Trophoblast cell (in vitro differentiated cells and primary cell): ENCODE measurements around the gene CARD16.

Source experiments
- DNase-seq, 2 donors: peaks; one replicate each; pipeline ENCODE4 v3.0.0-alpha.2; 2016
- H2AFZ ChIP-seq: 2 replicates; pipeline ENCODE4 v1.6.1; 2013; ENCODE audit warnings: low read length, moderate library complexity, mild to moderate bottlenecking; ENCODE audit not compliant: insufficient read depth, poor library complexity
- H2AK5ac ChIP-seq: 2 replicates; pipeline ENCODE4 v1.6.1; 2013; ENCODE audit warnings: mild to moderate bottlenecking, low read length
- H2BK120ac ChIP-seq: 2 replicates; pipeline ENCODE4 v1.6.1; 2013; ENCODE audit warnings: low read length, mild to moderate bottlenecking, moderate library complexity; ENCODE audit not compliant: insufficient read depth, poor library complexity
- H2BK12ac ChIP-seq: 2 replicates; pipeline ENCODE4 v1.6.1; 2013; ENCODE audit warnings: mild to moderate bottlenecking, low read length, moderate library complexity
- H2BK5ac ChIP-seq: 2 replicates; pipeline ENCODE4 v1.6.1; 2013; ENCODE audit warnings: low read length, low read depth, moderate library complexity, mild to moderate bottlenecking; ENCODE audit not compliant: poor library complexity
- H3K14ac ChIP-seq: 2 replicates; pipeline ENCODE4 v1.6.1; 2013; ENCODE audit warnings: mild to moderate bottlenecking, low read length
- H3K18ac ChIP-seq: 2 replicates; pipeline ENCODE4 v1.6.1; 2013; ENCODE audit warnings: mild to moderate bottlenecking, low read length
- H3K23ac ChIP-seq: 2 replicates; pipeline ENCODE4 v1.6.1; 2013; ENCODE audit warnings: low read length
- H3K27ac ChIP-seq: 2 replicates; pipeline ENCODE4 v1.5.1; 2013; ENCODE audit warnings: low read depth, mild to moderate bottlenecking, inconsistent platforms, low read length, moderate library complexity
- H3K27me3 ChIP-seq: 2 replicates; pipeline ENCODE4 v1.6.1; 2013; ENCODE audit warnings: inconsistent platforms, mild to moderate bottlenecking, low read length, moderate library complexity; ENCODE audit not compliant: insufficient read depth
- H3K36me3 ChIP-seq, 2 experiments: 1 replicate in 1 of 2; 2 replicates in 1 of 2; pipeline ENCODE4 v1.6.1; 2013; ENCODE audit warnings: low read length in 2 of 2, mild to moderate bottlenecking in 2 of 2, moderate library complexity in 1 of 2; ENCODE audit not compliant: insufficient read depth in 2 of 2, control insufficient read depth in 1 of 2
- H3K4ac ChIP-seq: 2 replicates; pipeline ENCODE4 v1.6.1; 2013; ENCODE audit warnings: low read depth, mild to moderate bottlenecking, low read length, moderate library complexity
- H3K4me1 ChIP-seq, 2 experiments: 1 replicate in 1 of 2; 2 replicates in 1 of 2; pipeline ENCODE4 v1.6.1; 2013; ENCODE audit warnings: low read length in 2 of 2, mild to moderate bottlenecking in 2 of 2, moderate library complexity in 1 of 2; ENCODE audit not compliant: insufficient read depth in 2 of 2, control insufficient read depth in 1 of 2
- H3K4me2 ChIP-seq: 2 replicates; pipeline ENCODE4 v1.6.1; 2013; ENCODE audit warnings: inconsistent platforms, mild to moderate bottlenecking, low read length, moderate library complexity
- H3K4me3 ChIP-seq: 2 replicates; pipeline ENCODE4 v1.5.1; 2013; ENCODE audit warnings: mild to moderate bottlenecking, low read depth, low read length, inconsistent platforms
- H3K79me1 ChIP-seq: one replicate; pipeline ENCODE4 v1.6.1; 2013; ENCODE audit warnings: low read length
- H3K79me2 ChIP-seq: 2 replicates; pipeline ENCODE4 v1.6.1; 2013; ENCODE audit warnings: low read length, mild to moderate bottlenecking; ENCODE audit not compliant: control insufficient read depth, insufficient read depth, poor library complexity
- H3K9ac ChIP-seq: 2 replicates; pipeline ENCODE4 v1.6.1; 2013; ENCODE audit warnings: mild to moderate bottlenecking, low read length
- H3K9me3 ChIP-seq: 2 replicates; pipeline ENCODE4 v1.6.1; 2013; ENCODE audit warnings: low read depth, mild to moderate bottlenecking, control low read depth, inconsistent platforms, low read length; ENCODE audit not compliant: insufficient read depth
- H4K12ac ChIP-seq: 2 replicates; pipeline ENCODE4 v1.6.1; 2013; ENCODE audit warnings: low read depth, mild to moderate bottlenecking, low read length, moderate library complexity
- H4K8ac ChIP-seq: 2 replicates; pipeline ENCODE4 v1.6.1; 2013; ENCODE audit warnings: low read depth, mild to moderate bottlenecking, low read length, moderate library complexity
- H4K91ac ChIP-seq: one replicate; pipeline ENCODE4 v1.6.1; 2013; ENCODE audit warnings: low read depth, mild to moderate bottlenecking, low read length, moderate library complexity
- WGBS: extraction: QIAGEN DNeasy Blood & Tissue Kit; methylation state at CpG from one replicate; pipeline ENCODE4 v1.1.7; 2013; ENCODE audit warnings: missing lambda C conversion rate; ENCODE audit not compliant: insufficient read length, insufficient coverage; ENCODE audit errors: extremely low coverage; 5-methylcytosine and 5-hydroxymethylcytosine counted together

Gene CARD16

DNA sequence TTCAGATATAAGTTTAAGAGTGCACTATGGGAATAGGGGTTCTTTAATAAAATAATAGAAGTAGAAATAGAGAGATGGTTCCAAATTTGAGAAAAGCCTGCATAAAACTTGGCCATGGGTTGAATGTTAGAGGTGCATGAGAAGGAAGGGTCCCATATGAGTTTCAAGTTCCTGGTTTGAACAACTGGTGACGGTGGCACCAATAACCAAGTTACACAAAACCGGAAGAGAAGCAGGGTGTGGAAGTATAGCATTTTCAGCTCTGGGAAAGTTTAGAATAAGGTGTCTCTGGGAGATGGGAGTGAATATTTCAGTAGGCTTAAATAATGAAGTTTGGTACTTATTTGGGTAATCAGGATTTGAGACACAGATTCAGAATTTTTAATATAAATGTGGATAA lies 12.6 kb downstream of the CARD16 start:
- Histone ChIP-seq H3K27ac (no peak overlapping the region), H3K4ac (no peak overlapping the region), H3K36me3 (no peaks in the 10 kb centered on the region), H3K9me3 (no peaks in the 10 kb centered on the region), H3K79me2 (no peaks in the 10 kb centered on the region), H3K9ac (no peak overlapping the region), H4K12ac (no peak overlapping the region), H3K4me3 (no peak overlapping the region), H2AFZ (no peak overlapping the region), H3K79me1 (no peaks in the 10 kb centered on the region), H3K27me3 (no peaks in the 10 kb centered on the region), H4K8ac (no peak overlapping the region), H2BK12ac (no peak overlapping the region), H2BK5ac (no peak overlapping the region), H3K4me1 (no peaks in the 10 kb centered on the region), H3K23ac (no peak overlapping the region), H3K18ac (no peak overlapping the region), H2AK5ac (no peak overlapping the region), H4K91ac (no peak overlapping the region), H2BK120ac (no peak overlapping the region), H3K14ac (no peak overlapping the region), H3K4me2 (no peak overlapping the region)
- DNase-seq = no peak
- no CpG with 5 or more reads among the region's 2 CpGs for WGBS

DNA sequence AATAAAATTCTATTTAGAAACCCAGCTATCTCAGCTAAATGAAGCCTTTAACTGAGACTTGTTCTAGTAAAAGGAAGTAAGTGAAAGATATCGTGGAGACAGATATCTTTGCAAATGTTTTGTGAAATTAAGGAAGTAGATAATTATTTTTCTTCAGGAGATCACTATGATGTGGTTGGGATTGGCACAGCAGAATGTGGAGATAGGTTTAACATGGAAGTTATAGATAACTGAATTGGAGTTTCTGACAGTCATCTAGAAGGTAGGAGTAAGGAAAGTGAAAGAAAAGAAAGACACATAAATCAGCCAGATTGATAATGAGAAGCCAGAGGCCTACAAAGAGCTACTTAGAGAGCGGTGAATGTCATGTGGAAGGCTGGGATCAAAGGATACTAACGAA lies 17.5 kb downstream of the CARD16 start:
- Histone ChIP-seq H3K9ac (no peak overlapping the region), H3K27ac (no peak overlapping the region), H2BK120ac (no peak overlapping the region), H3K14ac (no peak overlapping the region), H3K4me2 (no peak overlapping the region), H3K36me3 (no peaks in the 10 kb centered on the region), H3K18ac (no peak overlapping the region), H3K9me3 (no peaks in the 10 kb centered on the region), H2AFZ (no peak overlapping the region), H4K12ac (no peak overlapping the region), H4K8ac (no peak overlapping the region), H4K91ac (no peak overlapping the region), H3K4me3 (no peak overlapping the region), H2BK12ac (no peak overlapping the region), H2AK5ac (no peak overlapping the region), H2BK5ac (no peak overlapping the region), H3K4me1 (peaks cover 0 to 2% of the 10 kb centered on the region in 2 experiments), H3K4ac (no peak overlapping the region), H3K27me3 (no peaks in the 10 kb centered on the region), H3K23ac (no peak overlapping the region), H3K79me1 (no peaks in the 10 kb centered on the region), H3K79me2 (no peaks in the 10 kb centered on the region)
- no peak for DNase-seq
- no CpG with 5 or more reads among the region's 3 CpGs for WGBS

DNA sequence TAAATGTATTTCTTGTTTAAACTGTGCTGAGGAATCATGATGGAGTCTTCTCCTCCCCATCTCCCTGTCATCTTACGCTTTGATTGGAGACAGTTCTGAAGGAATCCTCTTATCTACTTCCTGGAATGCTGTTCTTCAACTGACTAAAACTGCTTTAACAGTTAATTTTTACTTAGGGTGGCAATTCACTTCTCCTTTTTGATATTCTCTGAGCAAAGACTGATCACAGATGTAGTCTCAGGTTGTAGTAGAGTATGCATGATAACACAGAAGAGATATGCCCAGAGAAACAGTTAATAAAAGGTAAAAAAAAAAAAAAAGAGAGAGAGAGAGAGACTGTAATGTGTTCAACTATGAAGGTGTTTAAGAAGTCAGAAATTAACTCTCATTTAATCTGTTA lies 20.7 kb downstream of the CARD16 start:
- Histone ChIP-seq H2BK12ac (no peak overlapping the region), H3K4me1 (peaks cover 0 to 2% of the 10 kb centered on the region in 2 experiments), H3K9me3 (no peaks in the 10 kb centered on the region), H3K4ac (no peak overlapping the region), H3K23ac (no peak overlapping the region), H3K79me2 (no peaks in the 10 kb centered on the region), H3K36me3 (no peaks in the 10 kb centered on the region), H3K79me1 (no peaks in the 10 kb centered on the region), H3K27me3 (no peaks in the 10 kb centered on the region), H2AFZ (no peak overlapping the region), H2BK5ac (no peak overlapping the region), H4K8ac (no peak overlapping the region), H3K27ac (no peak overlapping the region), H3K14ac (no peak overlapping the region), H3K9ac (no peak overlapping the region), H3K18ac (no peak overlapping the region), H3K4me3 (no peak overlapping the region), H4K12ac (no peak overlapping the region), H3K4me2 (no peak overlapping the region), H4K91ac (no peak overlapping the region), H2BK120ac (no peak overlapping the region), H2AK5ac (no peak overlapping the region)
- no CpG with 5 or more reads among the region's 1 CpG for WGBS
- peak in 1 of 2 donors; percentile 27 for DNase-seq

DNA sequence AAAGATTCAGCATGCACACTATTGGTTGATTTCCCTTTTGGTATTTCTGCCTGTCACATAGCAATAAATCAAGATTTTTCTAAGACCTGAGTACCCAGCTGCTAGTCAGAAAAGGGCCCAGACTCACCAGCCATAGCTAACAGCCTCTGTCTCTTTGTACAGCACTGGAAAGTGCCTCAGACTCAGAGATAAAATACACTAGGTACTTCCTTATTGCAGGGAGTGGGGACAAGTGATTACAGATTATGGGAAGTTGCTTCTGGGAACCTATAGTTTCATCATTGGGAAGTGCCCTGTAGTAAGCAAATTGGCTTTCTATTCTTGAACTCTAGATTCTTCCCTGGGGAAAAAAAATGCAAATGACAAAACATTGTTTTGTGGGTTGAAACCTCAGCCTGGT lies 22.1 kb downstream of the CARD16 start, which contains the start of gene CASP5:
Gene CASP5, minus strand, starts transcription at position 166 of the 400 bp plus-strand sequence. Its CDS starts 32 bp downstream, at position 134.
- Histone ChIP-seq H4K12ac (no peak within 1 kb of the TSS), H3K27me3 (no peaks in the 10 kb centered on the region), H2BK12ac (no peak within 1 kb of the TSS), H3K4me2 (no peak within 1 kb of the TSS), H3K23ac (no peak within 1 kb of the TSS), H3K18ac (no peak within 1 kb of the TSS), H3K9me3 (no peaks in the 10 kb centered on the region), H4K91ac (no peak within 1 kb of the TSS), H3K36me3 (no peaks in the 10 kb centered on the region), H2AFZ (no peak within 1 kb of the TSS), H2BK5ac (no peak within 1 kb of the TSS), H2AK5ac (no peak within 1 kb of the TSS), H3K14ac (no peak within 1 kb of the TSS), H3K9ac (no peak within 1 kb of the TSS), H3K4me3 (no peak within 1 kb of the TSS), H3K79me1 (no peaks in the 10 kb centered on the region), H2BK120ac (no peak within 1 kb of the TSS), H3K4me1 (peaks cover 0 to 2% of the 10 kb centered on the region in 2 experiments), H3K4ac (no peak within 1 kb of the TSS), H4K8ac (no peak within 1 kb of the TSS), H3K79me2 (no peaks in the 10 kb centered on the region), H3K27ac (no peak within 1 kb of the TSS)
- DNase-seq = no peak
